ENCODE data around the gene RBPJ.

The RBPJ gene

DNA sequence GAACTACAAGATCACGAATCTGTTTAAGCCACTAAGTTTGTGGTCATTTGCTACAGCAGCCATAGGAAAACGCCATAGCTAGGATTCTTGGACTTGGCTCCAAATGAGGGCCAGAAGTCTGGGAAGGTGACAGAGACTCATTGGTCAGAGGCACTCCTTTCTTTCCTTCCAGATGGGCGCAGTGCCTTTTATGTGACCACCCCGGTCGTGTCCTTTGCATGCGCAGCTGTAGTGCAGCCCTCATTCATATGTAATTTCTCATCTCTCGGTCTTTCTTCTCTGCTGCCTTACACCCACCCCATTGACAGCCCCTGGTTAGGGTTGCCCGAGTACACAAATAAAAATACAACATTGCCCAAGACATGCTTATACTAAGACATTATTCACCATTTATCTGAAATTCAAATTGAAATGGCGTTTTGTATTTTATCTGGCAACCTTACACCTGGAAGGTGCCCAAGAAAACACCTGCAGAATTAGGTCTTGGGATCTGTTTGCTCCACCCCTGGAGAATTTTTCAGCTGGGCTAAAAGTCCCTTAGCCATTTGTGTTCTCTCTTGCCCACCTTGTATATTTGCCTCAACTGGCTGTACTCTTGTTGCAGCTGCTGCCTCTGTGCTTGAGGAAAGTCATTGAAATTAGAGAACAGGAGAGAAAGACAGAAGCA, 147.6 kb downstream of the RBPJ start:
- POLR2A ChIA-PET: no interaction called here
- CTCF ChIA-PET: no interaction called here
- TF ChIP-seq LEF1 (IDR thresholded peaks at IDR 0.05; ENCODE audit: borderline replicate concordance) (no peak), FOXA1 (IDR thresholded peaks at IDR 0.05) (no peak), CTBP1 (IDR thresholded peaks at IDR 0.05; ENCODE audit: borderline replicate concordance) (no peak), L3MBTL2 (conservative IDR thresholded peaks at IDR 0.05) (no peak), FOXM1 (IDR thresholded peaks at IDR 0.05; ENCODE audit: borderline replicate concordance) (no peak), TARDBP (IDR thresholded peaks at IDR 0.05) (no peak), ARNT (IDR thresholded peaks at IDR 0.05) (no peak), FOXK2 (IDR thresholded peaks at IDR 0.05) (no peak), SP1 (IDR thresholded peaks at IDR 0.05) (no peak), ZNF384 (IDR thresholded peaks at IDR 0.05) (no peak), HDGF (IDR thresholded peaks at IDR 0.05; ENCODE audit: borderline replicate concordance) (no peak), ELF4 (IDR thresholded peaks at IDR 0.05) (no peak), BHLHE40 (IDR thresholded peaks at IDR 0.05; ENCODE audit: borderline replicate concordance) (no peak), NFRKB (IDR thresholded peaks at IDR 0.05) (no peak)
- TF ChIP-seq, protein P1, sequence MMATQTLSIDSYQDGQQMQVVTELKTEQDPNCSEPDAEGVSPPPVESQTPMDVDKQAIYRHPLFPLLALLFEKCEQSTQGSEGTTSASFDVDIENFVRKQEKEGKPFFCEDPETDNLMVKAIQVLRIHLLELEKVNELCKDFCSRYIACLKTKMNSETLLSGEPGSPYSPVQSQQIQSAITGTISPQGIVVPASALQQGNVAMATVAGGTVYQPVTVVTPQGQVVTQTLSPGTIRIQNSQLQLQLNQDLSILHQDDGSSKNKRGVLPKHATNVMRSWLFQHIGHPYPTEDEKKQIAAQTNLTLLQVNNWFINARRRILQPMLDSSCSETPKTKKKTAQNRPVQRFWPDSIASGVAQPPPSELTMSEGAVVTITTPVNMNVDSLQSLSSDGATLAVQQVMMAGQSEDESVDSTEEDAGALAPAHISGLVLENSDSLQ (IDR thresholded peaks at IDR 0.05): no peak
- no peak for DNase-seq (ENCODE audit: extremely low spot score)

DNA sequence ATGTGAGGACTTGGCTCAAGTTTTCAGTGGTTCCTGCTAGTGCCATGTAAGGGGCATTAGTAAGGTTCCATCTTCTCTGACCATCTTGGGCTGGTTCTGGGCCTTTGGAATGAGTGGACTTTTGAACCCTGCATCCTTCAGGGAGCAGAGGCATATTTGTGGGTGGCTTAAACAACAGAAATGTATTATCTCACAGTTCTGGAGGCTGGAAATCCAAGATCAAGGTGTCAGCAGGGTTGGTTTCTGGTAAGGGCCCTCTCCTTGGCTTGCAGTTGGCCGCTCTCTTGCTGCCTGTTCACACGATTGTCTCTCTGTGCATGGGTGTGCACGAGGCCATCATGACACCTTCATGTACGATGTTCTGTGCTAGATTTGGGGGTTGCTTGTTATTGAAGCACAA, 148.2 kb downstream of the RBPJ start:
- CTCF ChIA-PET: no interaction called here
- DNase-seq (ENCODE audit: extremely low spot score): no peak
- TF ChIP-seq HDGF (IDR thresholded peaks at IDR 0.05; ENCODE audit: borderline replicate concordance) (no peak), LEF1 (IDR thresholded peaks at IDR 0.05; ENCODE audit: borderline replicate concordance) (no peak), FOXM1 (IDR thresholded peaks at IDR 0.05; ENCODE audit: borderline replicate concordance) (no peak), ELF4 (IDR thresholded peaks at IDR 0.05) (no peak), FOXK2 (IDR thresholded peaks at IDR 0.05) (no peak), L3MBTL2 (conservative IDR thresholded peaks at IDR 0.05) (no peak), TARDBP (IDR thresholded peaks at IDR 0.05) (no peak), ARNT (IDR thresholded peaks at IDR 0.05) (no peak), CTBP1 (IDR thresholded peaks at IDR 0.05; ENCODE audit: borderline replicate concordance) (no peak), ZNF384 (IDR thresholded peaks at IDR 0.05) (no peak), SUZ12 (IDR thresholded peaks at IDR 0.05) (no peak), NFRKB (IDR thresholded peaks at IDR 0.05) (no peak), BHLHE40 (IDR thresholded peaks at IDR 0.05; ENCODE audit: borderline replicate concordance) (no peak), FOXA1 (IDR thresholded peaks at IDR 0.05) (no peak), SP1 (IDR thresholded peaks at IDR 0.05) (no peak)
- TF ChIP-seq, protein P1 (IDR thresholded peaks at IDR 0.05): no peak
- POLR2A ChIA-PET: no interaction called here

DNA sequence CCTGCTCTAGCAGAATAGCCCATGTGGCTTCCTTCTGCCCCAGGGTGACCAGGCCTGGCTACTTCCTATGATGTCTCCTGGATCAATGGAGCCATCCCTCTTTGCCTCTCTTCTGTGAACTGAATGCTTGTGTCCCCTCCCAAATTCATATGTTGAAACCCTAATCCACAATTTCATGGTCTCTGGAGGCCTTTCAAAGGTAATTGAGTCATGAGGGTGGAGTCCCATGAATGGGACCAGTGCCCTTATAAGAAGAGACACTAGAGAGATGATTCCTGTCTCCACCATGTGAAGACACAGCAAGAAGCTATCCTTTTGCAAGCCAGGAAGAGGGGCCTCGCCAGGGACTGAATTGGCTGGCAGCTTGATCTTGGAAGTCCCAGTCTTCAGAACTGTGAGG, 151.1 kb downstream of the RBPJ start:
- no peak for DNase-seq (ENCODE audit: extremely low spot score)
- ChIA-PET CTCF (no interaction called here), POLR2A (interaction anchor here (1.1 kb wide), 1 partner anchor 14 kb away, joined by 3 read pairs; no protein-coding TSS in a partner anchor)
- no peak for TF ChIP-seq ELF4 (IDR thresholded peaks at IDR 0.05)
- TF ChIP-seq BHLHE40 (IDR thresholded peaks at IDR 0.05; ENCODE audit: borderline replicate concordance): no peak
- TF ChIP-seq, protein P1 (IDR thresholded peaks at IDR 0.05): no peak
- no peak for TF ChIP-seq FOXM1 (IDR thresholded peaks at IDR 0.05; ENCODE audit: borderline replicate concordance)
- no peak for TF ChIP-seq FOXA1 (IDR thresholded peaks at IDR 0.05)
- no peak for TF ChIP-seq LEF1 (IDR thresholded peaks at IDR 0.05; ENCODE audit: borderline replicate concordance)
- no peak for TF ChIP-seq NFRKB (IDR thresholded peaks at IDR 0.05)
- no peak for TF ChIP-seq SUZ12 (IDR thresholded peaks at IDR 0.05)
- no peak for TF ChIP-seq HDGF (IDR thresholded peaks at IDR 0.05; ENCODE audit: borderline replicate concordance)
- no peak for TF ChIP-seq SP1 (IDR thresholded peaks at IDR 0.05)
- no peak for TF ChIP-seq FOXK2 (IDR thresholded peaks at IDR 0.05)
- TF ChIP-seq TARDBP (IDR thresholded peaks at IDR 0.05): no peak
- no peak for TF ChIP-seq CTBP1 (IDR thresholded peaks at IDR 0.05; ENCODE audit: borderline replicate concordance)

DNA sequence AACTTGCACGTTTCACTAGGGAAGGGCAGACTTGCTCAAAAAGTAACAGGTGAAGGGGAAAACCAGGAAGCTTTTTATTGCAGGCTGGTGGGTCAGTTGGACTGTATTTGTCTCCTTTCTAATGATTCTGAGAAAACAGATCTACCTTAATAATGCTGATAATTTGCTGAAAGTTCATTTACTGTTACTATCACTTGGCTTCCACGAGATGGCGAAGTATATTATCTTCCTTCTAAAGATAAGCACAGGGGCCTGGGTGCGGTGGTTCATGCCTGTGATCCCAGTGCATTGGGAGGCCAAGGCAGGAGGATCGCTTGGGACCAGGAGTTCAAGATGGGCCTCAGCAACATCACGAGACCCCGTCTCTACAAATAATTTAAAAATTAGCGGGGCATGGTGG, 153.1 kb downstream of the RBPJ start:
- TF ChIP-seq TARDBP (IDR thresholded peaks at IDR 0.05): no peak
- no peak for TF ChIP-seq BHLHE40 (IDR thresholded peaks at IDR 0.05; ENCODE audit: borderline replicate concordance)
- TF ChIP-seq HDGF (IDR thresholded peaks at IDR 0.05; ENCODE audit: borderline replicate concordance): no peak
- TF ChIP-seq SUZ12 (IDR thresholded peaks at IDR 0.05): no peak
- TF ChIP-seq FOXK2 (IDR thresholded peaks at IDR 0.05): no peak
- TF ChIP-seq CTBP1 (IDR thresholded peaks at IDR 0.05; ENCODE audit: borderline replicate concordance): no peak
- ChIA-PET CTCF (interaction anchor here (0.6 kb wide), 2 partner anchors 73 to 103 kb away, joined by 3 to 4 read pairs; no protein-coding TSS in a partner anchor), POLR2A (no interaction called here)
- no peak for DNase-seq (ENCODE audit: extremely low spot score)

DNA sequence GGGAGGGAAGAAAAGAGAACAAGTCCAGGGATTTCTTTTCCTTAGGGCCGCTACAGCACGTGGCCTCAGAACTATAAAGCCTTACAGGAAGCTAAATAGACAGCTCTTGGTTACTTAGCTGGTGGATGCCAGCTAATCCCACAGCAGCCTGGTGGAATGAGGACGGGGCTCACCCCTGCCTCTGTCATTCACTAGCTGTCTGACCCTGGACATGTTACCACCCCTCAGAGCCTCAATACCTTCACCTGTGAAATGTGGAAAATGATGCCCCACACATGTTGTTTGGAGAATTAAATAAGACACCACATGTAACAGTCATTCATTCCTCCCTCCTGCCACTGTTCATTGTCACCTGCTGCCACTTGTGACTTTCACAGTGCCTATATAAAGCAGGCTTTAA, 153.7 kb downstream of the RBPJ start:
- ChIA-PET CTCF (interaction anchor here (0.6 to 0.9 kb wide), 3 partner anchors 9 to 245 kb away, joined by 3 to 4 read pairs (median 4); no protein-coding TSS in a partner anchor), POLR2A (no interaction called here)
- DNase-seq (ENCODE audit: extremely low spot score): no peak
- TF ChIP-seq, protein P1 (IDR thresholded peaks at IDR 0.05): no peak
- TF ChIP-seq L3MBTL2 (conservative IDR thresholded peaks at IDR 0.05) (no peak), HDGF (IDR thresholded peaks at IDR 0.05; ENCODE audit: borderline replicate concordance) (no peak), NFRKB (IDR thresholded peaks at IDR 0.05) (no peak)
